ENCODE data around the gene AGXT. TPM values are rescaled to one million over a fixed set of nuclear protein-coding genes. Genes with fewer than 3 reads are reported as not detected.

Gene AGXT
- total RNA-seq, 8 experiments from 2014 or later = 0.14 to 1.00 (median 0.38) TPM; not detected in 3

GRCh38 chr2:240886678-240887609 lies 18.3 kb downstream of the AGXT start:
- H3K27ac ChIP-seq = no peak overlapping the region
- 7 to 80% (median 58%) methylated on average over 1 to 5 of the region's 18 CpGs; no CpG with 5 or more reads in 4 of the 10 experiments for WGBS, 10 experiments
- no peak overlapping the region for H3K4me3 ChIP-seq
- no peaks in the 10 kb centered on the region for H3K4me1 ChIP-seq (replicated peaks in 1 of 2)
- in situ Hi-C loops (cut with MboI; ENCODE audit: low pct_unique_long_range_greater_than_20kb in 2 of 9, low sequenced_read_pairs in 9 of 9, unreplicated experiment in 9 of 9) = no loop called here
- peak in 1 of 8 experiments; percentile 18 for ATAC-seq (replicated peaks in 6 of 8)

GRCh38 chr2:240887631-240888030 lies 19.0 kb downstream of the AGXT start:
- H3K27ac ChIP-seq = no peak overlapping the region
- H3K4me1 ChIP-seq (replicated peaks in 1 of 2) = no peaks in the 10 kb centered on the region
- H3K4me3 ChIP-seq = no peak overlapping the region
- WGBS, 10 experiments = 60 to 75% (median 70%) methylated on average over 1 to 3 of the region's 4 CpGs; no CpG with 5 or more reads in 7 of the 10 experiments
- ATAC-seq (replicated peaks in 6 of 8) = no peak
- in situ Hi-C loops (cut with MboI; ENCODE audit: low pct_unique_long_range_greater_than_20kb in 2 of 9, low sequenced_read_pairs in 9 of 9, unreplicated experiment in 9 of 9) = no loop called here

GRCh38 chr2:240888130-240888889 lies 19.7 kb downstream of the AGXT start:
- H3K27ac ChIP-seq = no peak overlapping the region
- in situ Hi-C loops (cut with MboI; ENCODE audit: low pct_unique_long_range_greater_than_20kb in 2 of 9, low sequenced_read_pairs in 9 of 9, unreplicated experiment in 9 of 9) = no loop called here
- peak in 3 of 8 experiments; percentile 21 to 44 (median 44) for ATAC-seq (replicated peaks in 6 of 8)

GRCh38 chr2:240888890-240889573 lies 20.4 kb downstream of the AGXT start:
- Histone ChIP-seq H3K4me3 (no peak overlapping the region), H3K4me1 (replicated peaks in 1 of 2) (no peaks in the 10 kb centered on the region), H3K27ac (no peak overlapping the region)
- ATAC-seq (replicated peaks in 6 of 8) = peak in 3 of 8 experiments; percentile 17 to 61 (median 59)
- in situ Hi-C loops (cut with MboI; ENCODE audit: low pct_unique_long_range_greater_than_20kb in 2 of 9, low sequenced_read_pairs in 9 of 9, unreplicated experiment in 9 of 9) = no loop called here
- 62 to 100% (median 80%) methylated on average over 1 to 2 of the region's 11 CpGs; no CpG with 5 or more reads in 7 of the 10 experiments for WGBS, 10 experiments

More at GRCh38 chr2:240888130-240888889, 19.7 kb downstream of the AGXT start:
- 100% methylated on average over 1 of the region's 37 CpGs; no CpG with 5 or more reads in 9 of the 10 experiments for WGBS, 10 experiments
- no peaks in the 10 kb centered on the region for H3K4me1 ChIP-seq (replicated peaks in 1 of 2)
- no peak overlapping the region for H3K4me3 ChIP-seq

GRCh38 chr2:240889601-240890560 lies 21.3 kb downstream of the AGXT start:
- WGBS, 10 experiments = 27 to 100% (median 94%) methylated on average over 2 to 6 of the region's 38 CpGs; no CpG with 5 or more reads in 4 of the 10 experiments
- H3K4me1 ChIP-seq (replicated peaks in 1 of 2) = no peaks in the 10 kb centered on the region
- no peak overlapping the region for H3K4me3 ChIP-seq
- peak in 1 of 8 experiments; percentile 8 for ATAC-seq (replicated peaks in 6 of 8)
- H3K27ac ChIP-seq = no peak overlapping the region
- in situ Hi-C loops (cut with MboI; ENCODE audit: low pct_unique_long_range_greater_than_20kb in 2 of 9, low sequenced_read_pairs in 9 of 9, unreplicated experiment in 9 of 9) = no loop called here

- Histone ChIP-seq H3K4me1 (replicated peaks in 1 of 2) (no peaks in the 10 kb centered on the region), H3K27ac (no peak overlapping the region), H3K4me3 (no peak overlapping the region)
- 45 to 100% (median 85%) methylated on average over 1 to 4 of the region's 14 CpGs; no CpG with 5 or more reads in 6 of the 10 experiments for WGBS, 10 experiments
- ATAC-seq (replicated peaks in 6 of 8) = no peak
- in situ Hi-C loops (cut with MboI; ENCODE audit: low pct_unique_long_range_greater_than_20kb in 2 of 9, low sequenced_read_pairs in 9 of 9, unreplicated experiment in 9 of 9) = no loop called here
These were observed 22.1 kb downstream of the AGXT start for GRCh38 chr2:240890691-240891090.

GRCh38 chr2:240891492-240892340 lies 23.1 kb downstream of the AGXT start:
- WGBS, 10 experiments = 74% methylated on average over 9 of the region's 20 CpGs; no CpG with 5 or more reads in 9 of the 10 experiments
- ATAC-seq (replicated peaks in 6 of 8) = no peak
- no peak overlapping the region for H3K27ac ChIP-seq

GRCh38 chr2:240892356-240892755 lies 23.7 kb downstream of the AGXT start:
- H3K27ac ChIP-seq = no peak overlapping the region
- no peaks in the 10 kb centered on the region for H3K4me1 ChIP-seq (replicated peaks in 1 of 2)
- in situ Hi-C loops (cut with MboI; ENCODE audit: low pct_unique_long_range_greater_than_20kb in 2 of 9, low sequenced_read_pairs in 9 of 9, unreplicated experiment in 9 of 9) = no loop called here
- no CpG with 5 or more reads among the region's 9 CpGs for WGBS, 10 experiments
- peak in 2 of 8 experiments; percentile 16 to 72 for ATAC-seq (replicated peaks in 6 of 8)
- no peak overlapping the region for H3K4me3 ChIP-seq

More at GRCh38 chr2:240891492-240892340, 23.1 kb downstream of the AGXT start:
- Histone ChIP-seq H3K4me1 (replicated peaks in 1 of 2) (no peaks in the 10 kb centered on the region), H3K4me3 (no peak overlapping the region)
- in situ Hi-C loops (cut with MboI; ENCODE audit: low pct_unique_long_range_greater_than_20kb in 2 of 9, low sequenced_read_pairs in 9 of 9, unreplicated experiment in 9 of 9) = no loop called here

GRCh38 chr2:240892925-240893324 lies 24.3 kb downstream of the AGXT start:
- ATAC-seq (replicated peaks in 6 of 8) = no peak
- Histone ChIP-seq H3K27ac (no peak overlapping the region), H3K4me1 (replicated peaks in 1 of 2) (no peaks in the 10 kb centered on the region), H3K4me3 (no peak overlapping the region)
- in situ Hi-C loops (cut with MboI; ENCODE audit: low pct_unique_long_range_greater_than_20kb in 2 of 9, low sequenced_read_pairs in 9 of 9, unreplicated experiment in 9 of 9) = no loop called here
- 100% methylated on average over 1 of the region's 12 CpGs; no CpG with 5 or more reads in 9 of the 10 experiments for WGBS, 10 experiments

GRCh38 chr2:240893363-240893844 lies 24.8 kb downstream of the AGXT start:
- in situ Hi-C loops (cut with MboI; ENCODE audit: low pct_unique_long_range_greater_than_20kb in 2 of 9, low sequenced_read_pairs in 9 of 9, unreplicated experiment in 9 of 9) = no loop called here
- 20 to 80% methylated on average over 1 to 2 of the region's 17 CpGs; no CpG with 5 or more reads in 8 of the 10 experiments for WGBS, 10 experiments
- H3K27ac ChIP-seq = no peak overlapping the region
- no peak overlapping the region for H3K4me3 ChIP-seq
- H3K4me1 ChIP-seq (replicated peaks in 1 of 2) = no peaks in the 10 kb centered on the region
- ATAC-seq (replicated peaks in 6 of 8) = peak in 6 of 8 experiments; percentile 21 to 80 (median 46)

- WGBS, 10 experiments = 73 to 90% (median 77%) methylated on average over 3 to 4 of the region's 9 CpGs; no CpG with 5 or more reads in 7 of the 10 experiments
- no peaks in the 10 kb centered on the region for H3K4me1 ChIP-seq (replicated peaks in 1 of 2)
- in situ Hi-C loops (cut with MboI; ENCODE audit: low pct_unique_long_range_greater_than_20kb in 2 of 9, low sequenced_read_pairs in 9 of 9, unreplicated experiment in 9 of 9) = no loop called here
- ATAC-seq (replicated peaks in 6 of 8) = peak in 2 of 8 experiments; percentile 8 to 14
- no peak overlapping the region for H3K27ac ChIP-seq
- H3K4me3 ChIP-seq = no peak overlapping the region
These were observed 25.4 kb downstream of the AGXT start for GRCh38 chr2:240894006-240894405.
